ENCODE results near the gene CPT1A.

The CPT1A gene

DNA sequence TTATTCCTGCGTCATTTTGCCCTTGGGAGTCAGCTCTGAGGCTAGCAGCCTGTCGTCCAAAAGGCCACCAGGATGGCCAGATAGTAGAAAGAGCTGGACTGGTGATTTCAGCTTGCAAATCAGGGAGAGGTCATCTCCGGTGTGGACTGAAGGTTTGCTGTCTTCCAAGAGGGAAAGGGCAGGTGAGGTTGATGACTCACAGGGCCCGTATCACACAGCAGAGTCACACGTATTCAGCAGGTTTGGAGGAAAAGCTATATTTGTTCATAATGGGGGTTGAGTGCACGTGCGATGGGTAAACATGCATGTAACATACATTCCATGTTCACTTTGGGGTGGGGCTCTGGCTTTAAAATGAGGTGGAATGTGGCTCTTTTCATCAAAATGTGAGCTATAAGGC, 36.3 kb upstream of the CPT1A start:
- H3K4me1 ChIP-seq (ENCODE audit: insufficient read depth, low read length, poor library complexity, severe bottlenecking) = no peaks in the 10 kb centered on the region
- no peaks in the 10 kb centered on the region for H3K9me3 ChIP-seq (ENCODE audit: insufficient read depth, low read depth, low read length)
- H3K36me3 ChIP-seq (ENCODE audit: insufficient read depth, low read length) = no peaks in the 10 kb centered on the region
- TF ChIP-seq, protein P1, sequence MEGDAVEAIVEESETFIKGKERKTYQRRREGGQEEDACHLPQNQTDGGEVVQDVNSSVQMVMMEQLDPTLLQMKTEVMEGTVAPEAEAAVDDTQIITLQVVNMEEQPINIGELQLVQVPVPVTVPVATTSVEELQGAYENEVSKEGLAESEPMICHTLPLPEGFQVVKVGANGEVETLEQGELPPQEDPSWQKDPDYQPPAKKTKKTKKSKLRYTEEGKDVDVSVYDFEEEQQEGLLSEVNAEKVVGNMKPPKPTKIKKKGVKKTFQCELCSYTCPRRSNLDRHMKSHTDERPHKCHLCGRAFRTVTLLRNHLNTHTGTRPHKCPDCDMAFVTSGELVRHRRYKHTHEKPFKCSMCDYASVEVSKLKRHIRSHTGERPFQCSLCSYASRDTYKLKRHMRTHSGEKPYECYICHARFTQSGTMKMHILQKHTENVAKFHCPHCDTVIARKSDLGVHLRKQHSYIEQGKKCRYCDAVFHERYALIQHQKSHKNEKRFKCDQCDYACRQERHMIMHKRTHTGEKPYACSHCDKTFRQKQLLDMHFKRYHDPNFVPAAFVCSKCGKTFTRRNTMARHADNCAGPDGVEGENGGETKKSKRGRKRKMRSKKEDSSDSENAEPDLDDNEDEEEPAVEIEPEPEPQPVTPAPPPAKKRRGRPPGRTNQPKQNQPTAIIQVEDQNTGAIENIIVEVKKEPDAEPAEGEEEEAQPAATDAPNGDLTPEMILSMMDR (conservative IDR thresholded peaks at IDR 0.05; ENCODE audit: low read length) = no peak
- no peak for TF ChIP-seq EZH2phosphoT487 (IDR thresholded peaks at IDR 0.05; ENCODE audit: borderline replicate concordance)
- H3K4me3 ChIP-seq (ENCODE audit: low read length, poor library complexity, severe bottlenecking) = no peak overlapping the region
- no peak overlapping the region for H3K4me2 ChIP-seq (ENCODE audit: low read depth, low read length, poor library complexity, severe bottlenecking)
- no peaks in the 10 kb centered on the region for H3F3A ChIP-seq (ENCODE audit: low read depth)
- no peak overlapping the region for H3K9ac ChIP-seq (ENCODE audit: low read depth, low read length, poor library complexity, severe bottlenecking)
- no peaks in the 10 kb centered on the region for H3K27me3 ChIP-seq (ENCODE audit: insufficient read depth, low read length, poor library complexity, severe bottlenecking)
- H3K9me2 ChIP-seq (replicated peaks; ENCODE audit: low read depth, low read length) = no peaks in the 10 kb centered on the region
- H2AFZ ChIP-seq (ENCODE audit: low read length) = no peak overlapping the region
- H4K20me1 ChIP-seq (ENCODE audit: insufficient read depth, low read length, poor library complexity, severe bottlenecking) = no peaks in the 10 kb centered on the region
- H3K79me2 ChIP-seq (ENCODE audit: insufficient read depth, low read length) = no peaks in the 10 kb centered on the region

DNA sequence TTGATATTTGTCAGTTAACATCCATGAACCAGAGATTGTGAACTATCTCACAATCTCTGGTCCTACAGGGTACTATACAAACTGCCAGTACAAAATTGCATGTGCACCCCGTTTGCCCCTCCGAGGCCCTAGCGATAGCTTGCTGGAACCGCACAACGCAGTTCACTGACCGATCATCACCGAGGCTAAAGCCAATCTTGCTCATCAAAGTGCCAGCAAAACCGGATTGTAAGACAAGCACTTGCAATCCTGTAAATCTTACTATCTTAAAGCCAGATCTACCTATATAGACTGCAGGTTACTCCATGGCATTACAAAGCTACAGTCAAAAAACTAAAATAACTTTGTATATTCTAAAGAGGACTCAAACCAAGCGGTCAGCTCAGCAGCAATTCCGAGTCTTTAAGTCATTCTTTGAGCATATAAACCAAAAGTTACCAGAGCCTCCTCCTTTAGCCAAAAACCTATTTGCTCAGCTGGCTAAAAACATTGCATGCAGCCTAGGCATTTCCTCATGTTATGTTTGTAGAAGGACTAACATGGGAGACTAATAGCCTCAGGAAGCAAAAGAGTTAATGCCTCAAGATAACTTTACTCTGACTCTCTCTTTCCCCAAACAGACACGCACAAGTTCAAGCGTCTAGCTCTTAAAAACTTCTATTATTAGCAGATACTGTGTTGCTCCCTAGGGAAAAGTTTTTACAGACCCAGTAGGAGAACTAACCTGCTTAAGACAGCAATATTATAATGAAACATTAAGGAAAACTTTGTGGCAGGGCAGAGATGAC, 30.7 kb upstream of the CPT1A start:
- Histone ChIP-seq H3F3A (ENCODE audit: low read depth) (no peaks in the 10 kb centered on the region), H3K4me2 (ENCODE audit: low read depth, low read length, poor library complexity, severe bottlenecking) (no peak overlapping the region), H3K9me2 (replicated peaks; ENCODE audit: low read depth, low read length) (no peaks in the 10 kb centered on the region), H2AFZ (ENCODE audit: low read length) (no peak overlapping the region), H3K4me1 (ENCODE audit: insufficient read depth, low read length, poor library complexity, severe bottlenecking) (no peaks in the 10 kb centered on the region), H3K4me3 (ENCODE audit: low read length, poor library complexity, severe bottlenecking) (no peak overlapping the region), H3K27me3 (ENCODE audit: insufficient read depth, low read length, poor library complexity, severe bottlenecking) (no peaks in the 10 kb centered on the region), H3K36me3 (ENCODE audit: insufficient read depth, low read length) (no peaks in the 10 kb centered on the region), H3K9ac (ENCODE audit: low read depth, low read length, poor library complexity, severe bottlenecking) (no peak overlapping the region), H3K9me3 (ENCODE audit: insufficient read depth, low read depth, low read length) (no peaks in the 10 kb centered on the region), H4K20me1 (ENCODE audit: insufficient read depth, low read length, poor library complexity, severe bottlenecking) (no peaks in the 10 kb centered on the region), H3K79me2 (ENCODE audit: insufficient read depth, low read length) (no peaks in the 10 kb centered on the region)
- TF ChIP-seq, protein P1 (conservative IDR thresholded peaks at IDR 0.05; ENCODE audit: low read length) = no peak
- TF ChIP-seq EZH2phosphoT487 (IDR thresholded peaks at IDR 0.05; ENCODE audit: borderline replicate concordance) = no peak

DNA sequence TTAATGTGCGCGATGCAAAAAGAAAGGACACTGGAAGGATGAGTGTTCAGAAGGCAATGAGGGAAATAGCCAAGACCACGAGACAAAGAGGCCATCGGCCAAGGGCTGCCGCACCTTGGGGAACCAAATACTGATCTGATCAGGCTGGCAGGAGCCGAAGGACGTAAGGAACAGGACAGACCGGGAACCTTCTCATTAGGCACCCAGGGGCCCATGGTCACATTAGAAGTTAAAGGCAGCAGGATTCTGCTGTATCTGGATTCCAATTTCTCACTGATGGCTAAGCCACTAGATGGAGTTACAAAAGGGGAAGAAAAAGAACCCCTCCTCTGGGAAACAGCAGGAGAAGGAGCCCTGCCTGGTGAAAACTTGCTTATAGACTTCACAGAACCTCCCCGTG, 28.8 kb upstream of the CPT1A start:
- Histone ChIP-seq H3F3A (ENCODE audit: low read depth) (no peaks in the 10 kb centered on the region), H3K27me3 (ENCODE audit: insufficient read depth, low read length, poor library complexity, severe bottlenecking) (no peaks in the 10 kb centered on the region), H3K4me1 (ENCODE audit: insufficient read depth, low read length, poor library complexity, severe bottlenecking) (no peaks in the 10 kb centered on the region), H3K79me2 (ENCODE audit: insufficient read depth, low read length) (no peaks in the 10 kb centered on the region), H3K36me3 (ENCODE audit: insufficient read depth, low read length) (no peaks in the 10 kb centered on the region), H4K20me1 (ENCODE audit: insufficient read depth, low read length, poor library complexity, severe bottlenecking) (no peaks in the 10 kb centered on the region), H3K9ac (ENCODE audit: low read depth, low read length, poor library complexity, severe bottlenecking) (no peak overlapping the region), H3K4me3 (ENCODE audit: low read length, poor library complexity, severe bottlenecking) (no peak overlapping the region), H3K9me2 (replicated peaks; ENCODE audit: low read depth, low read length) (no peaks in the 10 kb centered on the region), H3K4me2 (ENCODE audit: low read depth, low read length, poor library complexity, severe bottlenecking) (no peak overlapping the region), H3K9me3 (ENCODE audit: insufficient read depth, low read depth, low read length) (no peaks in the 10 kb centered on the region), H2AFZ (ENCODE audit: low read length) (no peak overlapping the region)
- TF ChIP-seq EZH2phosphoT487 (IDR thresholded peaks at IDR 0.05; ENCODE audit: borderline replicate concordance) = no peak
- TF ChIP-seq, protein P1 (conservative IDR thresholded peaks at IDR 0.05; ENCODE audit: low read length) = no peak
